ENCODE data around the gene RNF128. TPM values are rescaled to one million over a fixed set of nuclear protein-coding genes. Genes with fewer than 3 reads are reported as not detected.

Gene RNF128
- polyA plus RNA-seq, 1 of the 3 experiments (the other 2 are of a cell fraction), result not detected

Other genes with a start within 250 kb of the RNF128 start
- not detected in 2 replicates for gene RADX, start 114.7 kb upstream of the RNF128 start, polyA plus RNA-seq (2012; rRNA removed)
- 0.03 and 0.08 TPM in 2 replicates for gene TBC1D8B, start 76.0 kb downstream of the RNF128 start, polyA plus RNA-seq (2012; rRNA removed)
- gene RIPPLY1, start 176.6 kb downstream of the RNF128 start, polyA plus RNA-seq (2012; rRNA removed), result 0.08 TPM in 1 of 2 replicates, not detected in the other
- gene CLDN2, start 193.7 kb downstream of the RNF128 start, polyA plus RNA-seq (2012; rRNA removed), result 0.36 TPM in 2 replicates